ENCODE measurements around the gene KERA.

DNA sequence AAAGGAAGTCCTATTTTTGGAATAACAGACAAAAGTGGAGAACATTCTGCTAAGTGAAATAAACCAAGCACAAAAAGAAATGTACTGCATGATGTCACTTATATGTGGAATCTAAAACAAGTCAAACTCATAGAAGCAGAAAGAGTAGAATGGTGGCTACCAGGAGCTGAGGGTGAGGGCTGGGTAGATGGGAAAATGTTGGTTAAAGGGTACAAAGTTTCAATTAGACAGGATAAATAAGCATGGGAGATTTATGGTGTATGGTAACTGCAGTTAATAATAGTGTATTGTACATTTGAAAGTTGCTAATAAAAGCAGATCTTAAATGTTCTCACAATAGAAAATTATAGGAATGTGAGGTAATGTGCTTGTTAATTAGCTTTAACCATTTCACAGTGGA lies 40.6 kb upstream of the KERA start:
- TF ChIP-seq CTCF (IDR thresholded peaks at IDR 0.05) = no peak
- TF ChIP-seq ZFX (IDR thresholded peaks at IDR 0.05; ENCODE audit: borderline replicate concordance) = no peak

All from 22Rv1 (cell line).